MM.1S (cell line): Measurements from ENCODE around the gene KIFAP3.

Experiments used
- EZH2 ChIP-seq: fragments of 300-600 bp; sonication (generic); optimal IDR thresholded peaks from 2 replicates; pipeline ENCODE3; 2017; ENCODE audit warnings: low read depth, mild to moderate bottlenecking, antibody characterized with exemption, low read length, mixed read lengths
- EZH2phosphoT487 ChIP-seq: fragments of 300-600 bp; sonication (generic); IDR thresholded peaks from 2 replicates; pipeline ENCODE4 v1.6.1; 2018; ENCODE audit warnings: antibody characterized with exemption, low read length
- TF ChIP-seq, protein P1 (sequence below): fragments of 300-600 bp; sonication (generic); IDR thresholded peaks from 2 replicates; pipeline ENCODE4 v1.5.1; 2016; ENCODE audit warnings: antibody characterized with exemption, low read length, mixed read lengths

DNA sequence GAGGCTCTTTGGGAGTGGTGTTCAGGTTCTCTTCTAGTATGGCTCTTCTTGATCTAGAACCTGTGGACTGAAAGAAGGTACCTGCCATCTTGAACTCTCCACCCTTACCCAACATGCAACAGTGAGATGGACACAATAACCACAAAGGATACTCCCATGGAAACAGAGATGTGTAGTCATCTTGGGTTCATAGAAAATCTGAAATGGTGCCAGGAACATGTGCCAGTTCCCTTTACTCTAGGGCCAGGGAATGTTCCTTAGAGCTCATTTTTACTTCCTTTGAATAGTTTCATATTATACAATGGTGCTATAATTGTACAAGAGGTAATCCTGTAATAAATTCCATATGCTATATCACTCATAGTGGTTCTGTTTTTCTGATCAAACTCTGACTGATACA lies 167.6 kb downstream of the KIFAP3 start:
- TF ChIP-seq, protein P1, sequence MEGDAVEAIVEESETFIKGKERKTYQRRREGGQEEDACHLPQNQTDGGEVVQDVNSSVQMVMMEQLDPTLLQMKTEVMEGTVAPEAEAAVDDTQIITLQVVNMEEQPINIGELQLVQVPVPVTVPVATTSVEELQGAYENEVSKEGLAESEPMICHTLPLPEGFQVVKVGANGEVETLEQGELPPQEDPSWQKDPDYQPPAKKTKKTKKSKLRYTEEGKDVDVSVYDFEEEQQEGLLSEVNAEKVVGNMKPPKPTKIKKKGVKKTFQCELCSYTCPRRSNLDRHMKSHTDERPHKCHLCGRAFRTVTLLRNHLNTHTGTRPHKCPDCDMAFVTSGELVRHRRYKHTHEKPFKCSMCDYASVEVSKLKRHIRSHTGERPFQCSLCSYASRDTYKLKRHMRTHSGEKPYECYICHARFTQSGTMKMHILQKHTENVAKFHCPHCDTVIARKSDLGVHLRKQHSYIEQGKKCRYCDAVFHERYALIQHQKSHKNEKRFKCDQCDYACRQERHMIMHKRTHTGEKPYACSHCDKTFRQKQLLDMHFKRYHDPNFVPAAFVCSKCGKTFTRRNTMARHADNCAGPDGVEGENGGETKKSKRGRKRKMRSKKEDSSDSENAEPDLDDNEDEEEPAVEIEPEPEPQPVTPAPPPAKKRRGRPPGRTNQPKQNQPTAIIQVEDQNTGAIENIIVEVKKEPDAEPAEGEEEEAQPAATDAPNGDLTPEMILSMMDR, result no peak
- TF ChIP-seq EZH2 (no peak), EZH2phosphoT487 (no peak)
